ENCODE data around the gene ITIH5. TPM values are rescaled to one million over a fixed set of nuclear protein-coding genes. Genes with fewer than 3 reads are reported as not detected.

ITIH5 gene
- total RNA-seq, 1 donor from 2014 or later, result 3.4 TPM

GRCh38 chr10:7642491-7643011 is 24.2 kb downstream of the ITIH5 start:
- peaks cover 17% of the 10 kb centered on the region for H3K27me3 Mint-ChIP-seq (ENCODE audit: low read depth)
- H3K4me3 Mint-ChIP-seq (ENCODE audit: unreplicated experiment), result no peak overlapping the region
- no peak for TF ChIP-seq CTCF (IDR thresholded peaks at IDR 0.05)
- no peak overlapping the region for H3K27ac Mint-ChIP-seq (ENCODE audit: unreplicated experiment)
- H3K36me3 Mint-ChIP-seq (ENCODE audit: low read depth), result peaks cover 5% of the 10 kb centered on the region
- peaks cover 13% of the 10 kb centered on the region for H3K9me3 Mint-ChIP-seq (ENCODE audit: low read depth)
- H3K4me1 Mint-ChIP-seq (ENCODE audit: low read depth), result no peaks in the 10 kb centered on the region
- no peak for DNase-seq (ENCODE audit: low spot score)

GRCh38 chr10:7635408-7636125 is 31.2 kb downstream of the ITIH5 start:
- no peaks in the 10 kb centered on the region for H3K4me1 Mint-ChIP-seq (ENCODE audit: low read depth)
- no peak for DNase-seq (ENCODE audit: low spot score)
- H3K36me3 Mint-ChIP-seq (ENCODE audit: low read depth), result peaks cover 3% of the 10 kb centered on the region
- peaks cover 9% of the 10 kb centered on the region for H3K27me3 Mint-ChIP-seq (ENCODE audit: low read depth)
- TF ChIP-seq CTCF (IDR thresholded peaks at IDR 0.05), result no peak
- H3K9me3 Mint-ChIP-seq (ENCODE audit: low read depth), result peaks cover 10% of the 10 kb centered on the region
- H3K4me3 Mint-ChIP-seq (ENCODE audit: unreplicated experiment), result no peak overlapping the region
- H3K27ac Mint-ChIP-seq (ENCODE audit: unreplicated experiment), result no peak overlapping the region

- no peak for DNase-seq (ENCODE audit: low spot score)
- no peak overlapping the region for H3K4me3 Mint-ChIP-seq (ENCODE audit: unreplicated experiment)
- H3K9me3 Mint-ChIP-seq (ENCODE audit: low read depth), result peaks cover 10% of the 10 kb centered on the region
- H3K27ac Mint-ChIP-seq (ENCODE audit: unreplicated experiment), result no peak overlapping the region
- no peak for TF ChIP-seq CTCF (IDR thresholded peaks at IDR 0.05)
- H3K27me3 Mint-ChIP-seq (ENCODE audit: low read depth), result peaks cover 9% of the 10 kb centered on the region
- H3K36me3 Mint-ChIP-seq (ENCODE audit: low read depth), result peaks cover 3% of the 10 kb centered on the region
- no peaks in the 10 kb centered on the region for H3K4me1 Mint-ChIP-seq (ENCODE audit: low read depth)
Observed at GRCh38 chr10:7634142-7634894, 32.4 kb downstream of the ITIH5 start.

- Mint-ChIP-seq H3K27me3 (ENCODE audit: low read depth) (peaks cover 3% of the 10 kb centered on the region), H3K9me3 (ENCODE audit: low read depth) (no peaks in the 10 kb centered on the region), H3K4me1 (ENCODE audit: low read depth) (no peaks in the 10 kb centered on the region), H3K27ac (ENCODE audit: unreplicated experiment) (no peak overlapping the region), H3K36me3 (ENCODE audit: low read depth) (no peaks in the 10 kb centered on the region), H3K4me3 (ENCODE audit: unreplicated experiment) (no peak overlapping the region)
- no peak for DNase-seq (ENCODE audit: low spot score)
- TF ChIP-seq CTCF (IDR thresholded peaks at IDR 0.05), result no peak
Observed at GRCh38 chr10:7626283-7626682, 40.5 kb downstream of the ITIH5 start.

GRCh38 chr10:7625836-7626235 is 40.9 kb downstream of the ITIH5 start:
- TF ChIP-seq CTCF (IDR thresholded peaks at IDR 0.05), result no peak
- H3K4me3 Mint-ChIP-seq (ENCODE audit: unreplicated experiment), result no peak overlapping the region
- DNase-seq (ENCODE audit: low spot score), result no peak
- H3K4me1 Mint-ChIP-seq (ENCODE audit: low read depth), result no peaks in the 10 kb centered on the region
- H3K27ac Mint-ChIP-seq (ENCODE audit: unreplicated experiment), result no peak overlapping the region
- H3K27me3 Mint-ChIP-seq (ENCODE audit: low read depth), result peaks cover 3% of the 10 kb centered on the region
- no peaks in the 10 kb centered on the region for H3K9me3 Mint-ChIP-seq (ENCODE audit: low read depth)
- no peaks in the 10 kb centered on the region for H3K36me3 Mint-ChIP-seq (ENCODE audit: low read depth)
